NCI-H526 (cell line): ENCODE results near the gene GNGT1.

Experiments
- DNase-seq, 2 experiments: peaks; one replicate each; lab custom pipeline; 2025; lab: John Stamatoyannopoulos, UW

GNGT1 gene

GRCh38 chr7:93943816-93944540, 37.6 kb downstream of the GNGT1 start:
- no peak for DNase-seq

GRCh38 chr7:93944673-93945072, 38.3 kb downstream of the GNGT1 start:
- no peak for DNase-seq

GRCh38 chr7:93945083-93945482, 38.7 kb downstream of the GNGT1 start:
- no peak for DNase-seq

- no peak for DNase-seq
Observed at GRCh38 chr7:93945756-93946535, 39.6 kb downstream of the GNGT1 start.

- no peak for DNase-seq
Observed at GRCh38 chr7:93948106-93948505, 41.7 kb downstream of the GNGT1 start.

- DNase-seq: no peak
Observed at GRCh38 chr7:93948873-93949272, 42.5 kb downstream of the GNGT1 start.

GRCh38 chr7:93949423-93949822, 43.1 kb downstream of the GNGT1 start:
- no peak for DNase-seq

- no peak for DNase-seq
Observed at GRCh38 chr7:93955304-93955703, 48.9 kb downstream of the GNGT1 start.

- DNase-seq: no peak
Observed at GRCh38 chr7:93957767-93958166, 51.4 kb downstream of the GNGT1 start.

GRCh38 chr7:93958216-93958615, 51.8 kb downstream of the GNGT1 start:
- DNase-seq: no peak

- DNase-seq: no peak
Observed at GRCh38 chr7:93958651-93959050, 52.3 kb downstream of the GNGT1 start.
